Heart right ventricle (tissue), 16 donors: Measurements from ENCODE around the gene PASK. TPM values are rescaled to one million over a fixed set of nuclear protein-coding genes. Genes with fewer than 3 reads are reported as not detected.

Source experiments
- ATAC-seq, 8 donors: fragments of 200-7000 bp; cut with Tn5 transposase; one replicate each; pipeline ENCODE4 v1.9.1; 2020; ENCODE audit warnings: mild to moderate bottlenecking in 8 of 8, moderate library complexity in 8 of 8, moderate number of reproducible peaks in 1 of 8
- DNase-seq, 2 donors: peaks; one replicate each; pipeline ENCODE4 v3.0.0-alpha.2; 2020
- H3K27ac ChIP-seq, 10 donors: fragments of 200-600 bp; sonication (generic) in 2 of 10; one replicate each; pipeline versions ENCODE4 v1.5.0 to v1.8.0; 2020 to 2022; ENCODE audit warnings: mild to moderate bottlenecking in 3 of 10
- H3K27me3 ChIP-seq, 7 donors: fragments of 200-600 bp; one replicate each; pipeline ENCODE4 v1.8.0; 2021 to 2022; ENCODE audit warnings: mild to moderate bottlenecking in 2 of 7
- H3K36me3 ChIP-seq, 9 donors: fragments of 200-600 bp; sonication (generic) in 1 of 9; one replicate each; pipeline versions ENCODE4 v1.5.0 to v1.8.0; 2020 to 2022; ENCODE audit warnings: mild to moderate bottlenecking in 2 of 9
- H3K4me1 ChIP-seq, 9 donors: fragments of 200-600 bp; sonication (generic) in 1 of 9; one replicate each; pipeline versions ENCODE4 v1.5.0 to v1.8.0; 2020 to 2022; ENCODE audit warnings: mild to moderate bottlenecking in 4 of 9
- H3K4me3 ChIP-seq, 10 donors: fragments of 200-600 bp; sonication (generic) in 2 of 10; one replicate each; pipeline versions ENCODE4 v1.5.0 to v1.8.0; 2020 to 2022; ENCODE audit warnings: mild to moderate bottlenecking in 7 of 10, moderate library complexity in 2 of 10
- H3K9me3 ChIP-seq, 11 donors: fragments of 200-600 bp in 10 of 11; sonication (generic) in 2 of 11; one replicate each; pipeline versions ENCODE4 v1.5.0 to v1.8.0; 2013 to 2022; ENCODE audit warnings: mild to moderate bottlenecking in 2 of 11, control low read depth in 1 of 11, moderate library complexity in 1 of 11
- CTCF ChIP-seq, 9 donors: fragments of 200-600 bp; sonication (generic) in 2 of 9; IDR thresholded peaks; one replicate each; pipeline versions ENCODE4 v1.5.0 to v1.8.0; 2021 to 2022; ENCODE audit warnings: antibody characterized with exemption in 9 of 9, mild to moderate bottlenecking in 5 of 9, moderate library complexity in 1 of 9
- WGBS, 2 donors: extraction: QIAGEN DNeasy Blood & Tissue Kit; methylation state at CpG; one replicate each; pipeline ENCODE4 v1.1.7; 2013; ENCODE audit warnings: inconsistent platforms in 1 of 2; 5-methylcytosine and 5-hydroxymethylcytosine counted together
- intact Hi-C, 10 donors: fragments of 100-400 bp; cut with DNase I; formaldehyde crosslinking; loops; one replicate each; pipeline versions ENCODE4 v1.11.1 to v1.14.2; 2022
- polyA plus RNA-seq, 2 donors: library from polyadenylated mRNA; stranded (reverse); fragments of 200-250 nt; gene quantifications; one replicate each; pipeline ENCODE4 v1.2.3, GENCODE V29; 2013
- total RNA-seq, 10 donors: library from RNA; stranded (reverse); fragmentation: NEBNext Ultra II Directional in 3 of 10; extraction: Animal tissue kit (Norgen Biotek cat#: 25700) in 3 of 10; gene quantifications; one replicate each; pipeline versions ENCODE4 v1.2.1 to v1.2.4, GENCODE V29; 2021 to 2023
- donor health status: Arrhythmogenic right ventricular cardiomyopathy.
- donor health status: ischemic (EF 13 %, LVEDD 7.1; RV severe dilation, severe dysfunction).
- donor health status: healthy with polysubstance abuse.
- donor health status: DM: no; HTN: yes; CAD: no.
- donor health status: DM: no; HTN: no; CAD: no.
- donor health status: ischemic (EF 25% LVEDD 6.9; RV normal size, moderate dysfunction).
- donor health status: ischemic (EF 25% LVEDD 5.7; RV mildly dilated, moderate dysfunction).
- donor health status: healthy.
- donor health status: DM: yes; HTN: yes; CAD: no.
- donor health status: Ischemic cardiomyopathy.
- donor health status: ischemic (EF 35%, LVEDD 5.7; RV mildly dilated, moderate dysfunction).
- donor health status: nonischemic (EF 11% LVEDD 7.7; RV severe dilation, severe dysfunction).
- donor health status: DM: yes; HTN: yes; CAD: no.
- donor health status: PGD.
- donor health status: ischemic (EF 29% LVEDD 5.4; RV normal size, mild dysfunction).
- donor health status: nonischemic (EF 23%, LVEDD 6.1; RV moderate dilation, normal function).

The PASK gene
- total and polyA plus RNA-seq, 12 donors, result 0.93 to 4.5 (median 1.5) TPM

GRCh38 chr2:241141214-241141770, 8.0 kb downstream of the PASK start:
- no peaks in the 10 kb centered on the region for H3K4me1 ChIP-seq
- no peaks in the 10 kb centered on the region for H3K27me3 ChIP-seq
- ATAC-seq, result no peak
- no peaks in the 10 kb centered on the region for H3K9me3 ChIP-seq
- TF ChIP-seq CTCF (IDR thresholded peaks at IDR 0.05), result no peak
- intact Hi-C loops, result no loop called here
- WGBS, 2 donors, result 95 to 96% methylated on average over 14 of the region's 14 CpGs
- no peak for DNase-seq
- no peak overlapping the region for H3K27ac ChIP-seq
- no peak overlapping the region for H3K4me3 ChIP-seq
- peaks cover 0 to 26% (median 0%) of the 10 kb centered on the region in 9 donors for H3K36me3 ChIP-seq

GRCh38 chr2:241140445-241140840, 8.8 kb downstream of the PASK start:
- WGBS, 2 donors, result 95% methylated on average over 10 of the region's 10 CpGs
- Histone ChIP-seq H3K9me3 (no peaks in the 10 kb centered on the region), H3K4me1 (no peaks in the 10 kb centered on the region), H3K27ac (no peak overlapping the region), H3K27me3 (no peaks in the 10 kb centered on the region), H3K4me3 (no peak overlapping the region), H3K36me3 (peaks cover 0 to 26% (median 0%) of the 10 kb centered on the region in 9 donors)
- intact Hi-C loops, result no loop called here
- TF ChIP-seq CTCF (IDR thresholded peaks at IDR 0.05), result no peak
- ATAC-seq (no peak), DNase-seq (no peak)

- TF ChIP-seq CTCF (IDR thresholded peaks at IDR 0.05), result no peak
- H3K36me3 ChIP-seq, result peaks cover 0 to 26% (median 0%) of the 10 kb centered on the region in 9 donors
Measured at GRCh38 chr2:241139531-241140444, 9.5 kb downstream of the PASK start.

GRCh38 chr2:241138471-241138870, 10.8 kb downstream of the PASK start:
- no peaks in the 10 kb centered on the region for H3K9me3 ChIP-seq
- peaks cover 0 to 26% (median 0%) of the 10 kb centered on the region in 9 donors for H3K36me3 ChIP-seq
- DNase-seq (no peak), ATAC-seq (no peak)
- no peak overlapping the region for H3K4me3 ChIP-seq
- 99% methylated on average over 16 of the region's 16 CpGs for WGBS, 2 donors
- H3K4me1 ChIP-seq, result no peaks in the 10 kb centered on the region
- H3K27me3 ChIP-seq, result no peaks in the 10 kb centered on the region
- no peak for TF ChIP-seq CTCF (IDR thresholded peaks at IDR 0.05)
- H3K27ac ChIP-seq, result no peak overlapping the region
- intact Hi-C loops, result no loop called here

More at GRCh38 chr2:241139531-241140444, 9.5 kb downstream of the PASK start:
- ATAC-seq (no peak), DNase-seq (no peak)
- H3K27me3 ChIP-seq, result no peaks in the 10 kb centered on the region
- no peaks in the 10 kb centered on the region for H3K9me3 ChIP-seq
- H3K4me3 ChIP-seq, result no peak overlapping the region
- H3K4me1 ChIP-seq, result no peaks in the 10 kb centered on the region
- 96% methylated on average over 24 of the region's 24 CpGs for WGBS, 2 donors
- intact Hi-C loops, result no loop called here
- H3K27ac ChIP-seq, result no peak overlapping the region
